CD8-positive, alpha-beta memory T cell (primary cell): ENCODE data around the gene CRYBG2. TPM values are rescaled to one million over a fixed set of nuclear protein-coding genes. Genes with fewer than 3 reads are reported as not detected.

Experiments used
- CTCF ChIA-PET: fragments of 350-600 bp; sonication (Branson Sonifier 250); formaldehyde crosslinking; loops from one replicate; lab custom pipeline; 2021; ENCODE audit warnings: antibody characterized with exemption; lab: Charles Lee
- POLR2A ChIA-PET: fragments of 350-600 bp; sonication (Branson Sonifier 250); formaldehyde crosslinking; loops from one replicate; lab custom pipeline; 2021; ENCODE audit warnings: antibody characterized with exemption; lab: Charles Lee
- DNase-seq, 5 donors: peaks; one replicate each; pipeline versions ENCODE4 v3.0.0 to v3.0.0-alpha.2; 2020 to 2022; ENCODE audit warnings: mixed read lengths in 1 of 5
- H3K27ac ChIP-seq: one replicate; pipeline ENCODE4 v1.7.0; 2013; ENCODE audit warnings: low read depth, mild to moderate bottlenecking, low read length, moderate library complexity
- H3K27me3 ChIP-seq: 2 replicates; pipeline ENCODE4 v1.7.0; 2013; ENCODE audit warnings: low read length, mild to moderate bottlenecking; ENCODE audit not compliant: insufficient read depth, poor library complexity, severe bottlenecking
- H3K36me3 ChIP-seq: 2 replicates; pipeline ENCODE4 v1.7.0; 2013; ENCODE audit warnings: mild to moderate bottlenecking, low read length, moderate library complexity; ENCODE audit not compliant: insufficient read depth
- H3K4me1 ChIP-seq: 2 replicates; pipeline ENCODE4 v1.7.0; 2013; ENCODE audit warnings: mild to moderate bottlenecking, low read length, moderate library complexity; ENCODE audit not compliant: insufficient read depth
- H3K4me3 ChIP-seq: 2 replicates; pipeline ENCODE4 v1.7.0; 2013; ENCODE audit warnings: mild to moderate bottlenecking, low read length
- H3K9me3 ChIP-seq: 2 replicates; pipeline ENCODE4 v1.7.0; 2013; ENCODE audit warnings: mild to moderate bottlenecking, low read length
- H3K27ac Mint-ChIP-seq, 8 donors: one replicate each; pipeline ENCODE4 v1.8.0; 2020 to 2021; ENCODE audit warnings: mixed read lengths in 8 of 8, mild to moderate bottlenecking in 6 of 8, inconsistent platforms in 3 of 8, moderate library complexity in 3 of 8
- H3K27me3 Mint-ChIP-seq, 2 donors: one replicate each; pipeline ENCODE4 v1.8.0; 2020 to 2021; ENCODE audit warnings: mixed read lengths in 2 of 2, mild to moderate bottlenecking in 1 of 2, moderate library complexity in 1 of 2
- H3K36me3 Mint-ChIP-seq, 3 donors: one replicate each; pipeline ENCODE4 v1.8.0; 2020 to 2021; ENCODE audit warnings: mixed read lengths in 3 of 3, inconsistent platforms in 1 of 3, mild to moderate bottlenecking in 1 of 3
- H3K4me1 Mint-ChIP-seq, 3 donors: one replicate each; pipeline ENCODE4 v1.8.0; 2020 to 2021; ENCODE audit warnings: mixed read lengths in 3 of 3, inconsistent platforms in 1 of 3, mild to moderate bottlenecking in 1 of 3
- H3K4me3 Mint-ChIP-seq, 7 donors: one replicate each; pipeline ENCODE4 v1.8.0; 2020 to 2021; ENCODE audit warnings: mixed read lengths in 7 of 7, mild to moderate bottlenecking in 6 of 7, moderate library complexity in 4 of 7, inconsistent platforms in 2 of 7
- H3K9me3 Mint-ChIP-seq, 5 donors: one replicate each; pipeline ENCODE4 v1.8.0; 2020 to 2022; ENCODE audit warnings: mixed read lengths in 5 of 5, mild to moderate bottlenecking in 3 of 5, moderate library complexity in 2 of 5, inconsistent platforms in 1 of 5
- polyA plus RNA-seq: library from polyadenylated mRNA; unstranded; fragments of 300-500 nt; fragmentation: Illumina TruSeq; gene quantifications from one replicate; pipeline ENCODE4 v1.2.3, GENCODE V29; 2021
- total RNA-seq, 2 experiments: library from RNA; stranded (reverse); gene quantifications; one replicate each; pipeline ENCODE4 v1.2.3, GENCODE V29; 2021

Gene CRYBG2
- 1 to 10 TPM in 1 of 2 experiments, under 1 TPM in 1; 0.85 to 1.3 TPM for total RNA-seq
- 1.9 TPM for polyA plus RNA-seq

GRCh38 chr1:26353976-26354820, at the start of gene CRYBG2:
CRYBG2 (minus strand) TSS chr1:26354130; CDS start chr1:26346657, 7,473 bp downstream.
- no peaks in the 10 kb centered on the region for H3K36me3 ChIP-seq
- CTCF ChIA-PET, result interaction anchor here (0.7 to 2.5 kb wide), 5 partner anchors 9 to 70 kb away, joined by 3 to 11 read pairs (median 3); no protein-coding TSS in a partner anchor
- H3K27me3 Mint-ChIP-seq, result peaks cover 0 to 7% of the 10 kb centered on the region in 2 donors
- no peaks in the 10 kb centered on the region for H3K27me3 ChIP-seq
- no peak for DNase-seq
- H3K9me3 ChIP-seq, result no peaks in the 10 kb centered on the region
- peaks cover 10% of the 10 kb centered on the region for H3K4me1 ChIP-seq
- no peak within 1 kb of the TSS for H3K4me3 Mint-ChIP-seq
- H3K27ac Mint-ChIP-seq, result no peak within 1 kb of the TSS
- no peaks in the 10 kb centered on the region for H3K9me3 Mint-ChIP-seq
- POLR2A ChIA-PET, result no interaction called here
- peaks cover 0 to 4% (median 0%) of the 10 kb centered on the region in 3 donors for H3K36me3 Mint-ChIP-seq
- no peak within 1 kb of the TSS for H3K27ac ChIP-seq
- no peak within 1 kb of the TSS for H3K4me3 ChIP-seq
- H3K4me1 Mint-ChIP-seq, result peaks cover 10 to 16% (median 13%) of the 10 kb centered on the region in 3 donors

- Histone ChIP-seq H3K36me3 (no peaks in the 10 kb centered on the region), H3K27me3 (peaks cover under 1% of the 10 kb centered on the region), H3K4me3 (no peak overlapping the region), H3K4me1 (peaks cover 1% of the 10 kb centered on the region), H3K27ac (no peak overlapping the region), H3K9me3 (no peaks in the 10 kb centered on the region)
- Mint-ChIP-seq H3K36me3 (no peaks in the 10 kb centered on the region), H3K27me3 (peaks cover 22 to 40% of the 10 kb centered on the region in 2 donors), H3K27ac (no peak overlapping the region), H3K4me3 (no peak overlapping the region), H3K4me1 (peaks cover 2 to 4% (median 4%) of the 10 kb centered on the region in 3 donors), H3K9me3 (no peaks in the 10 kb centered on the region)
- ChIA-PET POLR2A (no interaction called here), CTCF (no interaction called here)
- no peak for DNase-seq
Measured at GRCh38 chr1:26403656-26404055, 49.7 kb upstream of the CRYBG2 start.

GRCh38 chr1:26401891-26402290, 48.0 kb upstream of the CRYBG2 start:
- H3K9me3 ChIP-seq, result no peaks in the 10 kb centered on the region
- no peak for DNase-seq
- Mint-ChIP-seq H3K27me3 (peaks cover 17 to 36% of the 10 kb centered on the region in 2 donors), H3K27ac (no peak overlapping the region), H3K4me1 (no peaks in the 10 kb centered on the region), H3K36me3 (no peaks in the 10 kb centered on the region), H3K4me3 (peak overlapping the region in 1 of 7 donors; percentile 15), H3K9me3 (no peaks in the 10 kb centered on the region)
- ChIA-PET POLR2A (no interaction called here), CTCF (interaction anchor here (1.7 kb wide), 1 partner anchor 15 kb away, joined by 3 read pairs; no protein-coding TSS in a partner anchor)
- no peaks in the 10 kb centered on the region for H3K27me3 ChIP-seq
- no peak overlapping the region for H3K27ac ChIP-seq
- no peaks in the 10 kb centered on the region for H3K36me3 ChIP-seq
- H3K4me1 ChIP-seq, result no peaks in the 10 kb centered on the region
- H3K4me3 ChIP-seq, result no peak overlapping the region

- Mint-ChIP-seq H3K36me3 (no peaks in the 10 kb centered on the region), H3K4me1 (peaks cover 2 to 5% (median 3%) of the 10 kb centered on the region in 3 donors), H3K4me3 (no peak overlapping the region), H3K27ac (no peak overlapping the region), H3K9me3 (no peaks in the 10 kb centered on the region), H3K27me3 (peaks cover 17 to 23% of the 10 kb centered on the region in 2 donors)
- DNase-seq, result no peak
- Histone ChIP-seq H3K36me3 (no peaks in the 10 kb centered on the region), H3K4me1 (no peaks in the 10 kb centered on the region), H3K9me3 (no peaks in the 10 kb centered on the region), H3K4me3 (no peak overlapping the region), H3K27me3 (no peaks in the 10 kb centered on the region), H3K27ac (no peak overlapping the region)
- ChIA-PET POLR2A (no interaction called here), CTCF (interaction anchor here (1.0 to 1.7 kb wide), 4 partner anchors 10 to 33 kb away, joined by 3 to 7 read pairs (median 3); partner anchors contain the start of gene DHDDS)
Measured at GRCh38 chr1:26399034-26399433, 45.1 kb upstream of the CRYBG2 start.

- H3K4me1 Mint-ChIP-seq, result peaks cover 12 to 17% (median 14%) of the 10 kb centered on the region in 3 donors
- H3K9me3 Mint-ChIP-seq, result no peaks in the 10 kb centered on the region
- H3K27ac Mint-ChIP-seq, result peak overlapping the region in 1 of 8 donors; percentile 28
- H3K4me3 Mint-ChIP-seq, result no peak overlapping the region
- Histone ChIP-seq H3K4me3 (no peak overlapping the region), H3K9me3 (no peaks in the 10 kb centered on the region), H3K27me3 (no peaks in the 10 kb centered on the region), H3K4me1 (peaks cover 10% of the 10 kb centered on the region), H3K27ac (no peak overlapping the region), H3K36me3 (no peaks in the 10 kb centered on the region)
- H3K27me3 Mint-ChIP-seq, result peaks cover 0 to 7% of the 10 kb centered on the region in 2 donors
- DNase-seq, result no peak
- ChIA-PET CTCF (interaction anchor here (1.0 to 6.0 kb wide), 11 partner anchors 10 to 226 kb away, joined by 3 to 57 read pairs (median 6); partner anchors contain the start of genes DHDDS and ZNF593), POLR2A (interaction anchor here (0.7 kb wide), 1 partner anchor 155 kb away, joined by 13 read pairs; no protein-coding TSS in a partner anchor)
- H3K36me3 Mint-ChIP-seq, result no peaks in the 10 kb centered on the region
Measured at GRCh38 chr1:26395754-26396153, 41.8 kb upstream of the CRYBG2 start.

GRCh38 chr1:26391450-26391849, 37.5 kb upstream of the CRYBG2 start:
- Histone ChIP-seq H3K36me3 (no peaks in the 10 kb centered on the region), H3K9me3 (no peaks in the 10 kb centered on the region), H3K4me1 (peaks cover 10% of the 10 kb centered on the region), H3K4me3 (no peak overlapping the region), H3K27ac (no peak overlapping the region), H3K27me3 (no peaks in the 10 kb centered on the region)
- Mint-ChIP-seq H3K4me3 (peak overlapping the region in 3 of 7 donors; percentile 0 to 22 (median 18)), H3K36me3 (no peaks in the 10 kb centered on the region), H3K9me3 (no peaks in the 10 kb centered on the region), H3K27me3 (peaks cover 0 to 9% of the 10 kb centered on the region in 2 donors), H3K27ac (peak overlapping the region in 4 of 8 donors; percentile 1 to 15 (median 4)), H3K4me1 (peaks cover 32 to 45% (median 35%) of the 10 kb centered on the region in 3 donors)
- ChIA-PET CTCF (interaction anchor here (0.8 to 6.6 kb wide), 24 partner anchors 9 to 222 kb away, joined by 3 to 57 read pairs (median 6); partner anchors contain the start of genes C1orf232, CD52, CEP85 and ZNF593), POLR2A (interaction anchor here (0.6 to 2.2 kb wide), 3 partner anchors 9 to 222 kb away, joined by 3 to 8 read pairs (median 5); partner anchors contain the start of gene ZNF593)
- peak in 4 of 5 donors; percentile 24 to 73 (median 46) for DNase-seq

- Histone ChIP-seq H3K4me3 (no peak overlapping the region), H3K4me1 (peaks cover 27% of the 10 kb centered on the region), H3K27ac (no peak overlapping the region), H3K9me3 (no peaks in the 10 kb centered on the region), H3K36me3 (no peaks in the 10 kb centered on the region), H3K27me3 (no peaks in the 10 kb centered on the region)
- Mint-ChIP-seq H3K27me3 (peaks cover 3 to 6% of the 10 kb centered on the region in 2 donors), H3K36me3 (no peaks in the 10 kb centered on the region), H3K4me3 (peak overlapping the region in 1 of 7 donors; percentile 13), H3K9me3 (no peaks in the 10 kb centered on the region), H3K4me1 (peaks cover 42 to 59% (median 46%) of the 10 kb centered on the region in 3 donors), H3K27ac (peak overlapping the region in 1 of 8 donors; percentile 64)
- ChIA-PET POLR2A (interaction anchor here (0.7 to 2.2 kb wide), 3 partner anchors 11 to 63 kb away, joined by 4 to 8 read pairs (median 8); no protein-coding TSS in a partner anchor), CTCF (interaction anchor here (0.9 to 6.6 kb wide), 10 partner anchors 10 to 221 kb away, joined by 3 to 54 read pairs (median 12); partner anchors contain the start of genes C1orf232, CEP85 and ZNF593)
- no peak for DNase-seq
Measured at GRCh38 chr1:26389604-26390247, 35.8 kb upstream of the CRYBG2 start.
